NCI-H748 (cell line): ENCODE measurements around the gene FSTL4.

Experiments used
- DNase-seq: peaks from one replicate; lab custom pipeline; 2025; ENCODE audit not compliant: unreplicated experiment; lab: John Stamatoyannopoulos, UW

FSTL4 gene

GRCh38 chr5:133370904-133371303 is 241.4 kb downstream of the FSTL4 start:
- DNase-seq, result no peak

- DNase-seq, result no peak
These were observed 242.1 kb downstream of the FSTL4 start for GRCh38 chr5:133370036-133370831.

- DNase-seq, result no peak
These were observed 243.2 kb downstream of the FSTL4 start for GRCh38 chr5:133368916-133369783.

DNA sequence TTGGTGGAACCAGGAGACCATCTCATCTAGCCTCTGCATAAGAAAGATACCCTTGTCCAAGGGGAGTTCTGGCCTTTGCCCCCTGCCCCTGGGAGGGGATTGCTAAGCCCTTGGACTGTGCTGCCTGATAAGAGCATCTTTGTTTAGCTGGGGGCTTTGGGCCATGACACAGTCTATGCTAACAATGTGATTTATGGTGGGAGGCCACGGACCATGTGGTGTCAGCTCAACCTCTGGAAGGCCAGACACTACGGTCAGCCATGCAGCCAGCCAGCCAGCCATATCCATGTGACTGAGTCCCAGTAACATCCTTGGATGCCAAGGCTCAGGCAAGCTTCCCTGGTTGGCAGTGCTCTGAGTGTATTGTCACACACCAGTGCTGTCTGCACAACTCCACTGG is 244.4 kb downstream of the FSTL4 start:
- no peak for DNase-seq

GRCh38 chr5:133367071-133367786 is 245.1 kb downstream of the FSTL4 start:
- DNase-seq, result no peak

GRCh38 chr5:133366438-133366837 is 245.9 kb downstream of the FSTL4 start:
- DNase-seq, result no peak

- DNase-seq, result no peak
These were observed 246.6 kb downstream of the FSTL4 start for GRCh38 chr5:133365738-133366137.

- DNase-seq, result no peak
These were observed 247.2 kb downstream of the FSTL4 start for GRCh38 chr5:133364936-133365707.

DNA sequence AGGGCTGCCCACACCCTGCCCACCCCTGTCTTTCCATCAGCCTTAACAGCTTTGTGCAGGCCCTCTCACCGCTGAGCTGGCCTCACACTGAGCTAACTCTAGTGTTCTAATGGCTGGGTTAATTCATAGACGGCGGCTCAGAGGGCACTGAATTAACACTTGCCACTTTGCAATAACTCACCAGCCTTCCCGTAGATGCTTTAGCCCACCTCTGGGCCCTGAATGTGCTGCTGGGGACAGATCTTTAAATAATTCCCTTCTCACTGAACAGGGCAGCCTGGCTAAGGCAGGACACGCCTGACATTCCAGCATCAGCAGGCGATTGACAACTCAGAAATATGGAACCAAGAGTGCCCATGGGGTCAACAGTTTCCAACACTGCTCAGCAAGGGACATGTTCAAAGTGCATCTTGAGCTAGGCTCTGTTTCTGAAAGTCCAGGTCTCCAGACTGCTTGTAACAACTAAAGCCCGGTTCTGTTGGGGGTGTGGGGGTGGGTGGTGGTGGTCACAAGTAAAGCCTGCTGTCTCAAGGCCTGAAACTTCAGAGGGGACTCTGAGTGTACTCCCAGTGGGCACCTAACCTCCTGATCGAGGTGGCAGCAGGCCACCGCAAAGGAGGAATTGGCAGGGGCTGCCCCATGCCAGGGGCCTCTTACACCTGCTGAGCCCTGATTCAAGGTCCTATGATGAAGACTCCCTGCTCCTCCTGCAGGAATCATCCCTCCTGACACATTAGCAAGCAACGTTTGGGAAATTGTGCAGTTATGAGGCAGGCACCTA is 248.3 kb downstream of the FSTL4 start:
- no peak for DNase-seq

DNA sequence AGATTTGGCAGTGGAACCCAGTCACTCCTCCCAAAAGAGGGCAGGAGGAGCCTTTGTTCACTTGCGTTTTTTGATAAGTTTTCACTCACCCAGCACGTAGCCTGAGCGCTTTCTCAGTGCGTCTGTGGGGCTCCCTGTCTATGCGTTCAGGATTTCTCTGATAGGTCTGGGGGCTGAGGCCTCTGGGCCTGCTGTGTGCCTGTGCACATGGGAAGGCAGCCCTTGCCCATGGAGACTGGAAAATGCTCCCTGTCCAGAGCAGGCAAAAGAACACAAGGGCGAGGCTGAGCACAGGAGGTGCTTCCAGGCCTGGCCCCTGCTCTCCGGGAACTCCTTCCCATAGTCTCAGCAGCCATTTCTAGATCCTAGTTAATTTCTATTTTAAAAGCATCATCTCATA is 249.9 kb downstream of the FSTL4 start:
- no peak for DNase-seq

- no peak for DNase-seq
These were observed 250.4 kb downstream of the FSTL4 start for GRCh38 chr5:133361922-133362321.

- peak; percentile 30 for DNase-seq
These were observed 251.5 kb downstream of the FSTL4 start for GRCh38 chr5:133360693-133361472.

- no peak for DNase-seq
These were observed 252.5 kb downstream of the FSTL4 start for GRCh38 chr5:133359861-133360260.

DNA sequence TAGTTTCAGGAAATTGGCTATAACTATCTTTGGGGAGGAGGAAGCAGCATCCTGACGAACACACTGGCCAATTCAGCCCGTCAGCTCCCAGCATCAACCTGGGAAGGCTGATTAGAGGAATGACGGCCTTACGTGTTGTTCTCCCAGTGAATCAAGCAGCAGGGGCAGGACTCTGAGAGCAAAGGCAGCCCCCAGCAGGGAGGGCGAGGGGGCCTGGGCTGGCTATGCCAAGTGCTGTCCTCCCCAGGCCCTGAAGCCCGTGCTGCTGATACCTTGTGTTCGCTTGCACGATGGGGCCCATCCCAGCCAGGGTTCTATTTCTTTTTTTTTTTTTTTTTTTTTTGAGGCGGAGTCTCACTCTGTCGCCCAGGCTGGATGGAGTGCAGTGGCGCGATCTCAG is 254.1 kb downstream of the FSTL4 start:
- no peak for DNase-seq

- DNase-seq, result no peak
These were observed 254.6 kb downstream of the FSTL4 start for GRCh38 chr5:133357758-133358157.

GRCh38 chr5:133356984-133357421 is 255.3 kb downstream of the FSTL4 start:
- DNase-seq, result no peak

- DNase-seq, result no peak
These were observed 255.9 kb downstream of the FSTL4 start for GRCh38 chr5:133356396-133356983.

- no peak for DNase-seq
These were observed 257.8 kb downstream of the FSTL4 start for GRCh38 chr5:133354323-133355185.
